GM12878 (cell line): ENCODE measurements around the gene DGLUCY. TPM values are rescaled to one million over a fixed set of nuclear protein-coding genes. Genes with fewer than 3 reads are reported as not detected.

Experiments used
- ATF2 ChIP-seq: IDR thresholded peaks from 2 replicates; pipeline ENCODE4 v1.6.1; 2012; ENCODE audit warnings: low read length, inconsistent platforms
- EZH2 ChIP-seq: IDR thresholded peaks from 2 replicates; pipeline ENCODE4 v1.6.1; 2012; ENCODE audit warnings: low read depth, mild to moderate bottlenecking, control low read depth, inconsistent platforms, low read length, borderline replicate concordance; ENCODE audit not compliant: control insufficient read depth
- GATAD2B ChIP-seq: fragments of 450-650 bp; conservative IDR thresholded peaks from 2 replicates; pipeline ENCODE4 v1.6.1; 2017; ENCODE audit warnings: low read depth, mild to moderate bottlenecking, moderate library complexity
- IRF3 ChIP-seq: fragments of 450-650 bp; IDR thresholded peaks from 2 replicates; pipeline ENCODE4 v1.6.1; 2014; ENCODE audit warnings: mild to moderate bottlenecking
- MAX ChIP-seq: IDR thresholded peaks from 2 replicates; pipeline ENCODE4 v1.6.1; 2012; ENCODE audit warnings: low read depth, low read length, improper control_type of control experiment
- NR2C1 ChIP-seq: fragments of 450-650 bp; IDR thresholded peaks from 2 replicates; pipeline ENCODE4 v1.6.1; 2017; ENCODE audit warnings: antibody characterized with exemption, mild to moderate bottlenecking, moderate library complexity
- PAX8 ChIP-seq: fragments of 450-650 bp; IDR thresholded peaks from 2 replicates; pipeline ENCODE4 v1.6.1; 2017; ENCODE audit warnings: mild to moderate bottlenecking, moderate library complexity
- PBX3 ChIP-seq: IDR thresholded peaks from 2 replicates; pipeline ENCODE4 v1.6.1; 2011; ENCODE audit warnings: mild to moderate bottlenecking, low read depth, low read length, moderate library complexity; ENCODE audit not compliant: insufficient replicate concordance
- polyA plus RNA-seq, 11 experiments: library from polyadenylated mRNA; depleted of rRNA in 4 of 11; unstranded in 6 of 11; stranded (reverse) in 5 of 11; fragments of >200 nt; fragmentation: Nextera tagmentation in 4 of 11; fragmentation: Illumina TruSeq in 1 of 11; extraction: Ambion mirVana in 4 of 11; extraction: Trizol in 1 of 11; gene quantifications; 1 replicate in 1 of 11; 2 replicates in 10 of 11; pipeline versions ENCODE4 v1.2.1 to v1.2.3, GENCODE V29; 2011 to 2016; ENCODE audit warnings: inconsistent platforms in 2 of 11, missing spikeins in 2 of 11, low read depth in 1 of 11
- total RNA-seq, 4 experiments: library from RNA; depleted of rRNA in 3 of 4; stranded (reverse); fragments of >200 nt in 3 of 4; fragmentation: Illumina TruSeq in 1 of 4; extraction: Trizol in 1 of 4; gene quantifications; 2 replicates each; pipeline versions ENCODE4 v1.2.1 to v1.2.3, GENCODE V29; 2013 to 2021

DGLUCY gene
- total and polyA plus RNA-seq, 10 of the 15 experiments (the other 5 are each of a cell fraction or from before 2014, with no cell fraction given): 15.0 to 70.3 (median 55.1) TPM

GRCh38 chr14:91228112-91229004 lies 114.5 kb downstream of the DGLUCY start (continued):
- TF ChIP-seq ATF2 (peak; percentile 73; the same call in 1 of the 2 replicates), PAX8 (no peak), PBX3 (peak; percentile 81), EZH2 (no peak), NR2C1 (no peak), MAX (no peak), IRF3 (no peak), GATAD2B (peak; percentile 90)
